HL-60/S4 treated with retinoic acid at 250 ng/mL for 4 days and 3 days (cell line): ENCODE data around the gene OR4D6.
"Not testable (repeated sequence)": the region's sequence is repeated elsewhere in the genome, so short reads cannot be mapped to it uniquely, and the experiment has no call there.

Source experiments
- in situ Hi-C: fragments of 300-500 bp; cut with MboI; formaldehyde crosslinking; loops from 2 replicates; pipeline ENCODE4 v1.7.0; 2022; ENCODE audit warnings: low sequenced_read_pairs

The OR4D6 gene

GRCh38 chr11:59456661-59457060 lies at the start of gene OR4D6:
Gene OR4D6, plus strand, starts transcription at chr11:59456961. Its CDS starts 0 bp downstream, at chr11:59456961.
- in situ Hi-C loops = no loop called here

- in situ Hi-C loops = no loop called here
These were observed 43.1 kb upstream of the OR4D6 start for GRCh38 chr11:59413646-59414045.

- in situ Hi-C loops = no loop called here
These were observed 41.6 kb upstream of the OR4D6 start for GRCh38 chr11:59415111-59415510.

- in situ Hi-C loops = no loop called here
These were observed 40.1 kb upstream of the OR4D6 start for GRCh38 chr11:59416613-59417012.

GRCh38 chr11:59417023-59417422 lies 39.7 kb upstream of the OR4D6 start:
- in situ Hi-C loops = no loop called here

- in situ Hi-C loops = no loop called here
These were observed 38.6 kb upstream of the OR4D6 start for GRCh38 chr11:59418156-59418555.

GRCh38 chr11:59423835-59424234 lies 32.9 kb upstream of the OR4D6 start:
- in situ Hi-C loops = loop anchor here (10.0 kb wide), 1 partner anchor 239 kb away; no protein-coding TSS in a partner anchor

GRCh38 chr11:59425131-59425530 lies 31.6 kb upstream of the OR4D6 start:
- in situ Hi-C loops = loop anchor here (10.0 kb wide), 1 partner anchor 240 kb away; no protein-coding TSS in a partner anchor

- in situ Hi-C loops = loop anchor here (10.0 kb wide), 1 partner anchor 242 kb away; no protein-coding TSS in a partner anchor
These were observed 30.2 kb upstream of the OR4D6 start, which contains the start of gene OR5A2 for GRCh38 chr11:59426361-59427067. Gene OR5A2, minus strand, starts transcription at chr11:59426413. Its CDS starts 3,460 bp downstream, at chr11:59422953.

GRCh38 chr11:59427068-59427382 lies 29.7 kb upstream of the OR4D6 start:
- in situ Hi-C loops = loop anchor here (10.0 kb wide), 1 partner anchor 242 kb away; no protein-coding TSS in a partner anchor

- in situ Hi-C loops = loop anchor here (10.0 kb wide), 1 partner anchor 245 kb away; no protein-coding TSS in a partner anchor
These were observed 26.7 kb upstream of the OR4D6 start for GRCh38 chr11:59429924-59430516.

- in situ Hi-C loops = no loop called here
These were observed 20.6 kb upstream of the OR4D6 start, which contains the start of gene OR5A1 for GRCh38 chr11:59436169-59436568. Gene OR5A1, plus strand, starts transcription at chr11:59436469. Its CDS starts 6,700 bp downstream, at chr11:59443169.

- in situ Hi-C loops = no loop called here
These were observed 19.0 kb upstream of the OR4D6 start for GRCh38 chr11:59437770-59438169.

- in situ Hi-C loops = not testable (repeated sequence)
These were observed 11.1 kb upstream of the OR4D6 start for GRCh38 chr11:59445624-59446023.

- in situ Hi-C loops = no loop called here
These were observed 8.3 kb upstream of the OR4D6 start for GRCh38 chr11:59448484-59448883.

GRCh38 chr11:59459916-59460315 lies 3.2 kb downstream of the OR4D6 start:
- in situ Hi-C loops = no loop called here

GRCh38 chr11:59463190-59463641 lies 6.5 kb downstream of the OR4D6 start:
- in situ Hi-C loops = no loop called here

GRCh38 chr11:59473015-59473414 lies 16.3 kb downstream of the OR4D6 start, which contains the start of gene OR4D10:
Gene OR4D10, plus strand, starts transcription at chr11:59473315. Its CDS starts 4,115 bp downstream, at chr11:59477430.
- in situ Hi-C loops = no loop called here

GRCh38 chr11:59475176-59475575 lies 18.4 kb downstream of the OR4D6 start:
- in situ Hi-C loops = no loop called here

- in situ Hi-C loops = no loop called here
These were observed 23.1 kb downstream of the OR4D6 start for GRCh38 chr11:59479906-59480305.

- in situ Hi-C loops = no loop called here
These were observed 23.6 kb downstream of the OR4D6 start for GRCh38 chr11:59480359-59480758.

- in situ Hi-C loops = no loop called here
These were observed 45.2 kb downstream of the OR4D6 start for GRCh38 chr11:59501931-59502330.
